H1 (cell line): ENCODE results near the gene PRC1. TPM values are rescaled to one million over a fixed set of nuclear protein-coding genes. Genes with fewer than 3 reads are reported as not detected.

Experiments
- CTCF ChIA-PET: fragments of 300-600 bp; sonication (Branson Sonifier 250); formaldehyde crosslinking; loops from one replicate; lab custom pipeline; 2021; ENCODE audit not compliant: partially characterized antibody; lab: Charles Lee
- POLR2A ChIA-PET: fragments of 300-600 bp; sonication (Branson Sonifier 250); formaldehyde crosslinking; loops from one replicate; lab custom pipeline; 2021; ENCODE audit warnings: inconsistent platforms; ENCODE audit not compliant: partially characterized antibody; lab: Charles Lee
- DNase-seq, 2 experiments: peaks; one replicate each; pipeline versions ENCODE4 v3.0.0 to v3.0.0-alpha.2; 2010 to 2022; ENCODE audit warnings: low spot score in 2 of 2, low read depth in 1 of 2, mixed read lengths in 1 of 2
- FAIRE-seq: peaks from 2 replicates; lab custom pipeline; 2011; peaks lifted over from hg19 to GRCh38; lab: Jason Lieb, UNC
- H2AFZ ChIP-seq: 2 replicates; pipeline ENCODE4 v1.8.1; 2012; ENCODE audit warnings: low read length, inconsistent platforms
- H2AK5ac ChIP-seq: 2 replicates; pipeline ENCODE4 v1.6.1; 2013; ENCODE audit warnings: low read depth, low read length
- H2BK120ac ChIP-seq: replicated peaks from 2 replicates; pipeline ENCODE3; 2013; ENCODE audit warnings: low read depth, low read length, inconsistent platforms
- H2BK12ac ChIP-seq: 2 replicates; pipeline ENCODE4 v1.6.1; 2013; ENCODE audit warnings: low read depth, low read length
- H2BK15ac ChIP-seq: 2 replicates; pipeline ENCODE4 v1.6.1; 2013; ENCODE audit warnings: low read length
- H2BK20ac ChIP-seq: 2 replicates; pipeline ENCODE4 v1.6.1; 2013; ENCODE audit warnings: low read length
- H2BK5ac ChIP-seq: 2 replicates; pipeline ENCODE4 v1.6.1; 2013; ENCODE audit warnings: low read depth, low read length
- H3K14ac ChIP-seq: 2 replicates; pipeline ENCODE4 v1.6.1; 2013; ENCODE audit warnings: inconsistent platforms; ENCODE audit not compliant: insufficient read length
- H3K18ac ChIP-seq: 2 replicates; pipeline ENCODE4 v1.6.1; 2013; ENCODE audit warnings: low read length; ENCODE audit errors: extremely low read depth
- H3K23ac ChIP-seq: 2 replicates; pipeline ENCODE4 v1.6.1; 2013; ENCODE audit warnings: inconsistent platforms; ENCODE audit not compliant: insufficient read length
- H3K23me2 ChIP-seq: 2 replicates; pipeline ENCODE4 v1.6.1; 2013; ENCODE audit warnings: low read depth, low read length
- H3K27ac ChIP-seq: 2 replicates; pipeline ENCODE4 v1.6.1; 2011; ENCODE audit warnings: low read depth, low read length, inconsistent platforms
- H3K27me3 ChIP-seq, 4 experiments: replicated peaks in 1 of 4; 1 replicate in 1 of 4; 2 replicates in 3 of 4; pipeline versions ENCODE4 v1.6.1 to v1.8.1; 2011 to 2013; ENCODE audit warnings: low read length in 3 of 4, mild to moderate bottlenecking in 3 of 4, inconsistent platforms in 2 of 4, mixed read lengths in 2 of 4, moderate library complexity in 1 of 4; ENCODE audit not compliant: control insufficient read depth in 3 of 4, insufficient read depth in 3 of 4; ENCODE audit errors: extremely low read depth in 1 of 4
- H3K36me3 ChIP-seq, 4 experiments: 2 replicates each; pipeline versions ENCODE4 v1.6.1 to v1.8.1; 2011 to 2013; ENCODE audit warnings: mild to moderate bottlenecking in 4 of 4, low read length in 3 of 4, moderate library complexity in 2 of 4, control low read depth in 1 of 4, inconsistent platforms in 1 of 4; ENCODE audit not compliant: insufficient read depth in 4 of 4, control insufficient read depth in 2 of 4
- H3K4ac ChIP-seq: replicated peaks from 2 replicates; pipeline ENCODE3; 2013; ENCODE audit warnings: low read length, low read depth, mixed read lengths, inconsistent platforms; ENCODE audit not compliant: insufficient read length
- H3K4me1 ChIP-seq, 4 experiments: replicated peaks in 1 of 4; 1 replicate in 1 of 4; 2 replicates in 3 of 4; pipeline versions ENCODE4 v1.6.1 to v1.8.1; 2011 to 2013; ENCODE audit warnings: low read length in 3 of 4, inconsistent platforms in 2 of 4, mixed read lengths in 1 of 4; ENCODE audit not compliant: insufficient read depth in 4 of 4, control insufficient read depth in 3 of 4
- H3K4me2 ChIP-seq, 2 experiments: 2 replicates each; pipeline versions ENCODE4 v1.6.1 to v1.8.1; 2011 to 2013; ENCODE audit warnings: low read depth in 2 of 2, low read length in 2 of 2, control low read depth in 1 of 2, inconsistent platforms in 1 of 2, mild to moderate bottlenecking in 1 of 2; ENCODE audit not compliant: insufficient read depth in 1 of 2
- H3K4me3 ChIP-seq, 4 experiments: fragments of 200-600, 300-600 bp in 1 of 4; sonication (generic), shearing (Covaris generic), sonication (Bioruptor Twin) in 1 of 4; 2 replicates each; pipeline versions ENCODE4 v1.5.1 to v1.8.1; 2011 to 2016; ENCODE audit warnings: low read length in 4 of 4, low read depth in 3 of 4, control low read depth in 2 of 4, inconsistent platforms in 2 of 4, mild to moderate bottlenecking in 2 of 4, mixed read lengths in 1 of 4, moderate library complexity in 1 of 4; ENCODE audit not compliant: insufficient read depth in 2 of 4; ENCODE audit errors: extremely low read depth in 1 of 4
- H3K56ac ChIP-seq: replicated peaks from 2 replicates; pipeline ENCODE3; 2013; ENCODE audit warnings: low read depth, mild to moderate bottlenecking, mixed read lengths, low read length, inconsistent platforms; ENCODE audit not compliant: insufficient read length
- H3K79me1 ChIP-seq: 2 replicates; pipeline ENCODE4 v1.6.1; 2013; ENCODE audit warnings: low read depth, low read length, control low read depth
- H3K79me2 ChIP-seq, 2 experiments: 2 replicates each; pipeline versions ENCODE4 v1.6.1 to v1.8.1; 2012 to 2013; ENCODE audit warnings: low read length in 2 of 2, mild to moderate bottlenecking in 2 of 2, inconsistent platforms in 1 of 2; ENCODE audit not compliant: insufficient read depth in 2 of 2, control insufficient read depth in 1 of 2
- H3K9ac ChIP-seq, 4 experiments: replicated peaks in 1 of 4; 1 replicate in 1 of 4; 2 replicates in 3 of 4; pipeline versions ENCODE4 v1.6.1 to v1.8.1; 2011 to 2013; ENCODE audit warnings: low read depth in 3 of 4, low read length in 3 of 4, control low read depth in 2 of 4, mild to moderate bottlenecking in 2 of 4, moderate library complexity in 2 of 4, inconsistent platforms in 1 of 4; ENCODE audit errors: extremely low read depth in 1 of 4
- H3K9me3 ChIP-seq, 2 experiments: 2 replicates each; pipeline versions ENCODE4 v1.6.1 to v1.8.1; 2012 to 2013; ENCODE audit warnings: mild to moderate bottlenecking in 2 of 2, moderate library complexity in 2 of 2, control low read depth in 1 of 2, inconsistent platforms in 1 of 2, low read depth in 1 of 2, low read length in 1 of 2, mixed read lengths in 1 of 2; ENCODE audit not compliant: insufficient read depth in 2 of 2
- H4K20me1 ChIP-seq, 2 experiments: replicated peaks in 1 of 2; 2 replicates each; pipeline versions ENCODE3 to v1.8.1; 2011 to 2013; ENCODE audit warnings: inconsistent platforms in 2 of 2, low read length in 2 of 2, mild to moderate bottlenecking in 1 of 2; ENCODE audit not compliant: insufficient read depth in 2 of 2, control insufficient read depth in 1 of 2
- H4K5ac ChIP-seq: 2 replicates; pipeline ENCODE4 v1.6.1; 2013; ENCODE audit warnings: low read length, low read depth, mixed read lengths, inconsistent platforms; ENCODE audit not compliant: insufficient read length
- H4K8ac ChIP-seq: 2 replicates; pipeline ENCODE4 v1.8.0; 2013; ENCODE audit warnings: mild to moderate bottlenecking, moderate library complexity, low read length, inconsistent platforms; ENCODE audit not compliant: insufficient read depth; ENCODE audit errors: extremely low read depth
- H4K91ac ChIP-seq: replicated peaks from 2 replicates; pipeline ENCODE3; 2013; ENCODE audit warnings: low read length, mixed read lengths, inconsistent platforms; ENCODE audit not compliant: insufficient read length
- ASH2L ChIP-seq: fragments of 200-600, 300-600 bp; sonication (generic); IDR thresholded peaks from one replicate; pipeline ENCODE4 v1.7.1; 2017; ENCODE audit warnings: low read length
- BACH1 ChIP-seq: IDR thresholded peaks from 2 replicates; pipeline ENCODE4 v1.6.1; 2012; ENCODE audit warnings: low read length, improper control_type of control experiment
- CTBP2 ChIP-seq: IDR thresholded peaks from 2 replicates; pipeline ENCODE4 v1.7.0; 2011; ENCODE audit warnings: borderline replicate concordance, mild to moderate bottlenecking, moderate library complexity, mixed read lengths, low read length; ENCODE audit not compliant: insufficient read depth, insufficient read length
- JUND ChIP-seq: IDR thresholded peaks from 2 replicates; pipeline ENCODE4 v1.6.1; 2011; ENCODE audit warnings: mild to moderate bottlenecking, improper control_type of control experiment, low read length
- KDM1A ChIP-seq: fragments of 200-600, 300-600 bp; sonication (generic); IDR thresholded peaks from 2 replicates; pipeline ENCODE4 v1.7.1; 2016; ENCODE audit warnings: mild to moderate bottlenecking, low read length, borderline replicate concordance
- KDM4A ChIP-seq: IDR thresholded peaks from one replicate; pipeline ENCODE4 v1.7.1; 2012; ENCODE audit warnings: low read depth, mild to moderate bottlenecking, moderate library complexity, low read length, inconsistent platforms; ENCODE audit not compliant: severe bottlenecking
- MAX ChIP-seq: IDR thresholded peaks from 2 replicates; pipeline ENCODE4 v1.6.1; 2012; ENCODE audit warnings: inconsistent platforms
- POU5F1 ChIP-seq: IDR thresholded peaks from 2 replicates; pipeline ENCODE4 v1.6.1; 2011; ENCODE audit warnings: low read depth, mild to moderate bottlenecking, low read length, moderate library complexity
- SAP30 ChIP-seq: fragments of 300-600 bp; sonication (generic); IDR thresholded peaks from 2 replicates; pipeline ENCODE4 v1.7.1; 2012; ENCODE audit warnings: low read length, moderate library complexity, mild to moderate bottlenecking, inconsistent platforms; ENCODE audit not compliant: insufficient read depth, insufficient replicate concordance
- SP1 ChIP-seq: IDR thresholded peaks from 2 replicates; pipeline ENCODE4 v1.6.1; 2011; ENCODE audit warnings: low read depth, low read length
- SRF ChIP-seq: IDR thresholded peaks from 2 replicates; pipeline ENCODE4 v1.6.1; 2011; ENCODE audit warnings: mild to moderate bottlenecking, low read depth, low read length, moderate library complexity
- TBP ChIP-seq: IDR thresholded peaks from 2 replicates; pipeline ENCODE4 v1.6.1; 2011; ENCODE audit warnings: low read depth, low read length, improper control_type of control experiment
- WGBS, 2 experiments: shearing (Covaris generic) in 1 of 2; methylation state at CpG; one replicate each; pipeline versions ENCODE4 v1.1.6 to v1.1.7; 2013 to 2015; ENCODE audit warnings: low lambda C conversion rate in 2 of 2, mixed read lengths in 2 of 2, inconsistent platforms in 1 of 2, low coverage in 1 of 2, missing lambda C conversion rate in 1 of 2; ENCODE audit not compliant: insufficient replicate concordance in 2 of 2, insufficient coverage in 1 of 2, insufficient read length in 1 of 2; ENCODE audit errors: extremely low coverage in 1 of 2, missing lambda C conversion rate in 1 of 2; 5-methylcytosine and 5-hydroxymethylcytosine counted together
- polyA plus RNA-seq, 7 experiments: library from polyadenylated mRNA; depleted of rRNA in 3 of 7; stranded (reverse) in 5 of 7; unstranded in 2 of 7; fragments of >200 nt in 5 of 7; fragments of 200-250 nt in 2 of 7; gene quantifications; 1 replicate in 5 of 7; 2 replicates in 1 of 7; 4 replicates in 1 of 7; pipeline versions ENCODE4 v1.2.1 to v1.2.3, GENCODE V29; 2011 to 2013; ENCODE audit warnings: missing spikeins in 2 of 7, mixed read lengths in 2 of 7
- total RNA-seq: library from RNA; stranded (reverse); fragmentation: NEBNext Ultra II Directional; extraction: Animal tissue kit (Norgen Biotek cat#: 25700); gene quantifications from 2 replicates; pipeline ENCODE4 v1.2.1, GENCODE V29; 2021

The PRC1 gene
- total and polyA plus RNA-seq, 2 of the 8 experiments (the other 6 are each of a cell fraction or from before 2014, with no cell fraction given): 90.7 to 181 TPM

GRCh38 chr15:90941038-90941437 lies 53.3 kb downstream of the PRC1 start:
- Histone ChIP-seq H3K56ac (no peak overlapping the region), H2BK12ac (no peak overlapping the region), H4K91ac (no peak overlapping the region), H4K5ac (no peak overlapping the region), H3K9me3 (no peaks in the 10 kb centered on the region), H3K4ac (no peak overlapping the region), H3K79me1 (no peaks in the 10 kb centered on the region), H3K4me2 (no peak overlapping the region), H3K79me2 (no peaks in the 10 kb centered on the region), H2BK120ac (no peak overlapping the region), H3K4me3 (no peak overlapping the region), H2BK20ac (no peak overlapping the region), H2BK15ac (no peak overlapping the region), H3K18ac (no peak overlapping the region), H2AFZ (no peak overlapping the region), H3K36me3 (peaks cover 13 to 62% (median 36%) of the 10 kb centered on the region in 4 experiments; a peak in 7 of 8 replicates), H3K23me2 (no peaks in the 10 kb centered on the region), H2BK5ac (no peak overlapping the region), H3K27me3 (no peaks in the 10 kb centered on the region), H3K4me1 (peaks cover 0 to 2% (median 1%) of the 10 kb centered on the region in 4 experiments; a peak in 6 of 7 replicates), H4K20me1 (peaks cover 4 to 6% of the 10 kb centered on the region in 2 experiments), H3K14ac (no peak overlapping the region), H3K23ac (no peak overlapping the region), H4K8ac (no peak overlapping the region), H2AK5ac (no peak overlapping the region), H3K27ac (no peak overlapping the region; the same call in 1 of the 2 replicates), H3K9ac (no peak overlapping the region)
- 100% methylated on average over 4 of the region's 4 CpGs; no CpG with 5 or more reads in 1 of the 2 experiments for WGBS, 2 experiments
- TF ChIP-seq SAP30 (no peak), TBP (no peak), CTBP2 (no peak), ASH2L (no peak), MAX (no peak), SP1 (no peak), POU5F1 (no peak), KDM1A (no peak), SRF (no peak), BACH1 (no peak), KDM4A (no peak), JUND (no peak)
- ChIA-PET CTCF (interaction anchor here (0.7 to 20.7 kb wide), 4 partner anchors 8 to 640 kb away, joined by 3 to 306 read pairs (median 23); partner anchors contain the start of genes HDDC3, RCCD1 and UNC45A), POLR2A (interaction anchor here (1.0 to 1.3 kb wide), 2 partner anchors 9 to 30 kb away, joined by 3 read pairs; no protein-coding TSS in a partner anchor)
- FAIRE-seq (no peak), DNase-seq (no peak)
